H1 (cell line): Measurements from ENCODE around the gene AAK1. TPM values are rescaled to one million over a fixed set of nuclear protein-coding genes. Genes with fewer than 3 reads are reported as not detected.

Experiments
- CTCF ChIA-PET: fragments of 300-600 bp; sonication (Branson Sonifier 250); formaldehyde crosslinking; loops from one replicate; lab custom pipeline; 2021; ENCODE audit not compliant: partially characterized antibody; lab: Charles Lee
- POLR2A ChIA-PET: fragments of 300-600 bp; sonication (Branson Sonifier 250); formaldehyde crosslinking; loops from one replicate; lab custom pipeline; 2021; ENCODE audit warnings: inconsistent platforms; ENCODE audit not compliant: partially characterized antibody; lab: Charles Lee
- DNase-seq, 2 experiments: peaks; one replicate each; pipeline versions ENCODE4 v3.0.0 to v3.0.0-alpha.2; 2010 to 2022; ENCODE audit warnings: low spot score in 2 of 2, low read depth in 1 of 2, mixed read lengths in 1 of 2
- FAIRE-seq: peaks from 2 replicates; lab custom pipeline; 2011; peaks lifted over from hg19 to GRCh38; lab: Jason Lieb, UNC
- H2AFZ ChIP-seq: 2 replicates; pipeline ENCODE4 v1.8.1; 2012; ENCODE audit warnings: low read length, inconsistent platforms
- H2AK5ac ChIP-seq: 2 replicates; pipeline ENCODE4 v1.6.1; 2013; ENCODE audit warnings: low read depth, low read length
- H2BK120ac ChIP-seq: replicated peaks from 2 replicates; pipeline ENCODE3; 2013; ENCODE audit warnings: low read depth, low read length, inconsistent platforms
- H2BK12ac ChIP-seq: 2 replicates; pipeline ENCODE4 v1.6.1; 2013; ENCODE audit warnings: low read depth, low read length
- H2BK15ac ChIP-seq: 2 replicates; pipeline ENCODE4 v1.6.1; 2013; ENCODE audit warnings: low read length
- H2BK20ac ChIP-seq: 2 replicates; pipeline ENCODE4 v1.6.1; 2013; ENCODE audit warnings: low read length
- H2BK5ac ChIP-seq: 2 replicates; pipeline ENCODE4 v1.6.1; 2013; ENCODE audit warnings: low read depth, low read length
- H3K14ac ChIP-seq: 2 replicates; pipeline ENCODE4 v1.6.1; 2013; ENCODE audit warnings: inconsistent platforms; ENCODE audit not compliant: insufficient read length
- H3K18ac ChIP-seq: 2 replicates; pipeline ENCODE4 v1.6.1; 2013; ENCODE audit warnings: low read length; ENCODE audit errors: extremely low read depth
- H3K23ac ChIP-seq: 2 replicates; pipeline ENCODE4 v1.6.1; 2013; ENCODE audit warnings: inconsistent platforms; ENCODE audit not compliant: insufficient read length
- H3K23me2 ChIP-seq: 2 replicates; pipeline ENCODE4 v1.6.1; 2013; ENCODE audit warnings: low read depth, low read length
- H3K27ac ChIP-seq: 2 replicates; pipeline ENCODE4 v1.6.1; 2011; ENCODE audit warnings: low read depth, low read length, inconsistent platforms
- H3K27me3 ChIP-seq, 4 experiments: replicated peaks in 1 of 4; 1 replicate in 1 of 4; 2 replicates in 3 of 4; pipeline versions ENCODE4 v1.6.1 to v1.8.1; 2011 to 2013; ENCODE audit warnings: low read length in 3 of 4, mild to moderate bottlenecking in 3 of 4, inconsistent platforms in 2 of 4, mixed read lengths in 2 of 4, moderate library complexity in 1 of 4; ENCODE audit not compliant: control insufficient read depth in 3 of 4, insufficient read depth in 3 of 4; ENCODE audit errors: extremely low read depth in 1 of 4
- H3K36me3 ChIP-seq, 4 experiments: 2 replicates each; pipeline versions ENCODE4 v1.6.1 to v1.8.1; 2011 to 2013; ENCODE audit warnings: mild to moderate bottlenecking in 4 of 4, low read length in 3 of 4, moderate library complexity in 2 of 4, control low read depth in 1 of 4, inconsistent platforms in 1 of 4; ENCODE audit not compliant: insufficient read depth in 4 of 4, control insufficient read depth in 2 of 4
- H3K4ac ChIP-seq: replicated peaks from 2 replicates; pipeline ENCODE3; 2013; ENCODE audit warnings: low read length, low read depth, mixed read lengths, inconsistent platforms; ENCODE audit not compliant: insufficient read length
- H3K4me1 ChIP-seq, 4 experiments: replicated peaks in 1 of 4; 1 replicate in 1 of 4; 2 replicates in 3 of 4; pipeline versions ENCODE4 v1.6.1 to v1.8.1; 2011 to 2013; ENCODE audit warnings: low read length in 3 of 4, inconsistent platforms in 2 of 4, mixed read lengths in 1 of 4; ENCODE audit not compliant: insufficient read depth in 4 of 4, control insufficient read depth in 3 of 4
- H3K4me2 ChIP-seq, 2 experiments: 2 replicates each; pipeline versions ENCODE4 v1.6.1 to v1.8.1; 2011 to 2013; ENCODE audit warnings: low read depth in 2 of 2, low read length in 2 of 2, control low read depth in 1 of 2, inconsistent platforms in 1 of 2, mild to moderate bottlenecking in 1 of 2; ENCODE audit not compliant: insufficient read depth in 1 of 2
- H3K4me3 ChIP-seq, 4 experiments: fragments of 200-600, 300-600 bp in 1 of 4; sonication (generic), shearing (Covaris generic), sonication (Bioruptor Twin) in 1 of 4; 2 replicates each; pipeline versions ENCODE4 v1.5.1 to v1.8.1; 2011 to 2016; ENCODE audit warnings: low read length in 4 of 4, low read depth in 3 of 4, control low read depth in 2 of 4, inconsistent platforms in 2 of 4, mild to moderate bottlenecking in 2 of 4, mixed read lengths in 1 of 4, moderate library complexity in 1 of 4; ENCODE audit not compliant: insufficient read depth in 2 of 4; ENCODE audit errors: extremely low read depth in 1 of 4
- H3K56ac ChIP-seq: replicated peaks from 2 replicates; pipeline ENCODE3; 2013; ENCODE audit warnings: low read depth, mild to moderate bottlenecking, mixed read lengths, low read length, inconsistent platforms; ENCODE audit not compliant: insufficient read length
- H3K79me1 ChIP-seq: 2 replicates; pipeline ENCODE4 v1.6.1; 2013; ENCODE audit warnings: low read depth, low read length, control low read depth
- H3K79me2 ChIP-seq, 2 experiments: 2 replicates each; pipeline versions ENCODE4 v1.6.1 to v1.8.1; 2012 to 2013; ENCODE audit warnings: low read length in 2 of 2, mild to moderate bottlenecking in 2 of 2, inconsistent platforms in 1 of 2; ENCODE audit not compliant: insufficient read depth in 2 of 2, control insufficient read depth in 1 of 2
- H3K9ac ChIP-seq, 4 experiments: replicated peaks in 1 of 4; 1 replicate in 1 of 4; 2 replicates in 3 of 4; pipeline versions ENCODE4 v1.6.1 to v1.8.1; 2011 to 2013; ENCODE audit warnings: low read depth in 3 of 4, low read length in 3 of 4, control low read depth in 2 of 4, mild to moderate bottlenecking in 2 of 4, moderate library complexity in 2 of 4, inconsistent platforms in 1 of 4; ENCODE audit errors: extremely low read depth in 1 of 4
- H3K9me3 ChIP-seq, 2 experiments: 2 replicates each; pipeline versions ENCODE4 v1.6.1 to v1.8.1; 2012 to 2013; ENCODE audit warnings: mild to moderate bottlenecking in 2 of 2, moderate library complexity in 2 of 2, control low read depth in 1 of 2, inconsistent platforms in 1 of 2, low read depth in 1 of 2, low read length in 1 of 2, mixed read lengths in 1 of 2; ENCODE audit not compliant: insufficient read depth in 2 of 2
- H4K20me1 ChIP-seq, 2 experiments: replicated peaks in 1 of 2; 2 replicates each; pipeline versions ENCODE3 to v1.8.1; 2011 to 2013; ENCODE audit warnings: inconsistent platforms in 2 of 2, low read length in 2 of 2, mild to moderate bottlenecking in 1 of 2; ENCODE audit not compliant: insufficient read depth in 2 of 2, control insufficient read depth in 1 of 2
- H4K5ac ChIP-seq: 2 replicates; pipeline ENCODE4 v1.6.1; 2013; ENCODE audit warnings: low read length, low read depth, mixed read lengths, inconsistent platforms; ENCODE audit not compliant: insufficient read length
- H4K8ac ChIP-seq: 2 replicates; pipeline ENCODE4 v1.8.0; 2013; ENCODE audit warnings: mild to moderate bottlenecking, moderate library complexity, low read length, inconsistent platforms; ENCODE audit not compliant: insufficient read depth; ENCODE audit errors: extremely low read depth
- H4K91ac ChIP-seq: replicated peaks from 2 replicates; pipeline ENCODE3; 2013; ENCODE audit warnings: low read length, mixed read lengths, inconsistent platforms; ENCODE audit not compliant: insufficient read length
- CEBPB ChIP-seq: IDR thresholded peaks from 2 replicates; pipeline ENCODE4 v1.6.1; 2012; ENCODE audit warnings: low read depth, low read length
- CTCF ChIP-seq, 3 experiments: IDR thresholded peaks; 1 replicate in 2 of 3; 2 replicates in 1 of 3; pipeline versions ENCODE4 v1.5.1 to v1.6.1; 2011; ENCODE audit warnings: low read length in 3 of 3, mild to moderate bottlenecking in 3 of 3, inconsistent platforms in 2 of 3, low read depth in 1 of 3, moderate library complexity in 1 of 3; ENCODE audit not compliant: insufficient read depth in 1 of 3; ENCODE audit errors: control extremely low read depth in 1 of 3
- MAFK ChIP-seq: IDR thresholded peaks from 2 replicates; pipeline ENCODE4 v1.6.1; 2012; ENCODE audit warnings: low read depth, mild to moderate bottlenecking, improper control_type of control experiment, low read length
- NRF1 ChIP-seq: IDR thresholded peaks from 2 replicates; pipeline ENCODE4 v1.6.1; 2011; ENCODE audit warnings: mild to moderate bottlenecking, low read depth, low read length, improper control_type of control experiment
- RAD21 ChIP-seq, 2 experiments: IDR thresholded peaks in 1 of 2; conservative IDR thresholded peaks in 1 of 2; 2 replicates each; pipeline ENCODE4 v1.6.1; 2011; ENCODE audit warnings: low read depth in 2 of 2, low read length in 2 of 2, improper control_type of control experiment in 1 of 2, inconsistent platforms in 1 of 2, mild to moderate bottlenecking in 1 of 2, moderate library complexity in 1 of 2
- SIN3A ChIP-seq, 2 experiments: IDR thresholded peaks in 1 of 2; conservative IDR thresholded peaks in 1 of 2; 2 replicates each; pipeline ENCODE4 v1.6.1; 2011 to 2012; ENCODE audit warnings: low read length in 2 of 2, improper control_type of control experiment in 1 of 2, low read depth in 1 of 2, mild to moderate bottlenecking in 1 of 2
- SUZ12 ChIP-seq: fragments of 200-600 bp; sonication (generic); IDR thresholded peaks from 2 replicates; pipeline ENCODE4 v1.6.1; 2012; ENCODE audit warnings: mild to moderate bottlenecking, inconsistent platforms, low read length, moderate library complexity, mixed read lengths
- TEAD4 ChIP-seq: IDR thresholded peaks from 2 replicates; pipeline ENCODE4 v1.6.1; 2012; ENCODE audit warnings: low read depth, low read length, inconsistent platforms, mixed read lengths
- YY1 ChIP-seq: IDR thresholded peaks from 2 replicates; pipeline ENCODE4 v1.6.1; 2011; ENCODE audit warnings: low read depth, mild to moderate bottlenecking, low read length
- WGBS, 2 experiments: shearing (Covaris generic) in 1 of 2; methylation state at CpG; one replicate each; pipeline versions ENCODE4 v1.1.6 to v1.1.7; 2013 to 2015; ENCODE audit warnings: low lambda C conversion rate in 2 of 2, mixed read lengths in 2 of 2, inconsistent platforms in 1 of 2, low coverage in 1 of 2, missing lambda C conversion rate in 1 of 2; ENCODE audit not compliant: insufficient replicate concordance in 2 of 2, insufficient coverage in 1 of 2, insufficient read length in 1 of 2; ENCODE audit errors: extremely low coverage in 1 of 2, missing lambda C conversion rate in 1 of 2; 5-methylcytosine and 5-hydroxymethylcytosine counted together
- polyA plus RNA-seq, 7 experiments: library from polyadenylated mRNA; depleted of rRNA in 3 of 7; stranded (reverse) in 5 of 7; unstranded in 2 of 7; fragments of >200 nt in 5 of 7; fragments of 200-250 nt in 2 of 7; gene quantifications; 1 replicate in 5 of 7; 2 replicates in 1 of 7; 4 replicates in 1 of 7; pipeline versions ENCODE4 v1.2.1 to v1.2.3, GENCODE V29; 2011 to 2013; ENCODE audit warnings: missing spikeins in 2 of 7, mixed read lengths in 2 of 7
- total RNA-seq: library from RNA; stranded (reverse); fragmentation: NEBNext Ultra II Directional; extraction: Animal tissue kit (Norgen Biotek cat#: 25700); gene quantifications from 2 replicates; pipeline ENCODE4 v1.2.1, GENCODE V29; 2021

Gene AAK1
- total and polyA plus RNA-seq, 2 of the 8 experiments (the other 6 are each of a cell fraction or from before 2014, with no cell fraction given) = 10.0 to 40.5 TPM

- no peak overlapping the region for H4K5ac ChIP-seq
- WGBS, 2 experiments = 78% methylated on average over 3 of the region's 3 CpGs; no CpG with 5 or more reads in 1 of the 2 experiments
- H3K23me2 ChIP-seq = no peaks in the 10 kb centered on the region
- H3K4me2 ChIP-seq = no peak overlapping the region
- H2BK15ac ChIP-seq = no peak overlapping the region
- H2BK20ac ChIP-seq = no peak overlapping the region
- H3K36me3 ChIP-seq = no peaks in the 10 kb centered on the region
- ChIA-PET CTCF (interaction anchor here (0.6 to 11.5 kb wide), 7 partner anchors 11 to 165 kb away, joined by 3 to 128 read pairs (median 8); no protein-coding TSS in a partner anchor), POLR2A (no interaction called here)
- H3K4ac ChIP-seq = no peak overlapping the region
- 0 out of 2 replicates have a peak overlapping the region, but pooled peaks have one; percentile 32 for H2AK5ac ChIP-seq
- no peaks in the 10 kb centered on the region for H4K20me1 ChIP-seq
- TF ChIP-seq SIN3A (conservative IDR thresholded peaks at IDR 0.05 in 1 of 2, IDR thresholded peaks at IDR 0.05 in 1 of 2; ENCODE audit: low read depth in 1 of 2, low read length in 2 of 2) = peak in 1 of 2 experiments; percentile 62; a peak in 1 of 4 replicates
- TF ChIP-seq CTCF (IDR thresholded peaks at IDR 0.05; ENCODE audit: control extremely low read depth in 1 of 3, insufficient read depth in 1 of 3, low read depth in 1 of 3, low read length in 3 of 3) = peak in 2 of 3 experiments; percentile 75 to 89; a peak in 3 of 4 replicates
- TF ChIP-seq MAFK = 0 out of 2 replicates have a peak, but pooled peaks have one; percentile 15
- TF ChIP-seq NRF1 = no peak
- TF ChIP-seq RAD21 (IDR thresholded peaks at IDR 0.05 in 1 of 2, conservative IDR thresholded peaks at IDR 0.05 in 1 of 2; ENCODE audit: low read depth in 2 of 2, low read length in 2 of 2) = peak; percentile 91 to 95
- TF ChIP-seq TEAD4 = peak; percentile 91
- no peak for TF ChIP-seq SUZ12
- peak; percentile 66 for TF ChIP-seq CEBPB
- peak; percentile 82 for TF ChIP-seq YY1
- H2BK120ac ChIP-seq = no peak overlapping the region
- FAIRE-seq = peak; percentile 95
- H2BK5ac ChIP-seq = no peak overlapping the region
- no peak overlapping the region for H3K23ac ChIP-seq
- H3K14ac ChIP-seq = no peak overlapping the region
- H3K4me3 ChIP-seq = no peak overlapping the region
- H2BK12ac ChIP-seq = 0 out of 2 replicates have a peak overlapping the region, but pooled peaks have one; percentile 6
- H4K91ac ChIP-seq = no peak overlapping the region
- no peak overlapping the region for H2AFZ ChIP-seq
- H3K27me3 ChIP-seq = no peaks in the 10 kb centered on the region
- no peak overlapping the region for H3K9ac ChIP-seq
- peaks cover 0 to 5% (median 2%) of the 10 kb centered on the region in 4 experiments; a peak in 3 of 7 replicates for H3K4me1 ChIP-seq
- H3K79me2 ChIP-seq = peaks cover 0 to 12% of the 10 kb centered on the region in 2 experiments; a peak in 2 of 4 replicates
- no peaks in the 10 kb centered on the region for H3K79me1 ChIP-seq
- H3K18ac ChIP-seq = peak overlapping the region; percentile 9; the same call in 1 of the 2 replicates
- H3K56ac ChIP-seq = no peak overlapping the region
- no peak overlapping the region for H4K8ac ChIP-seq
- H3K9me3 ChIP-seq = no peaks in the 10 kb centered on the region
- H3K27ac ChIP-seq = no peak overlapping the region
- peak in 1 of 2 experiments; percentile 15 for DNase-seq
Observed at GRCh38 chr2:69559442-69560146, 83.9 kb downstream of the AAK1 start.
